ENCODE measurements around the gene FGD2.

DNA sequence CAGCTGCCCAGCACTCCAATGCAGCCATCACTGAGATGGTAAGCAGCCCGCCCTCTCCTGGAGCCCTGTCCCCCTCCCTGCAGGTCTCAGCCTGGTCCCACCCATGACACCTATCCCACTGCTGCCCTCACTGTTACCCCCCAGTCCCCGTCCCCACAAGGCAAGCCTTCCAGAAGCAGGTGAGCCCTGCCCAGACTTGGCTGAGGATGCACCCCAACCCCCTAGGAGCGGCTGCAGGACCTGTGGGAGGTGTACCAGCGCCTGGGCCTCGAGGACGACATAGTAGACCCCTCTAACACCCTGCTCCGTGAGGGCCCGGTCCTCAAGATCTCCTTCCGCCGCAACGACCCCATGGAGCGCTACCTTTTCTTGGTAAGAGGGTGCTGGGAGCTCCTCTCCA lies 9.2 kb downstream of the FGD2 start:
- TF ChIP-seq POLR2A (IDR thresholded peaks at IDR 0.05): no peak
- peak in 2 of 3 donors; percentile 35 to 70 for TF ChIP-seq POLR2AphosphoS5 (IDR thresholded peaks at IDR 0.05)
